ENCODE data around the gene MCRS1. TPM values are rescaled to one million over a fixed set of nuclear protein-coding genes. Genes with fewer than 3 reads are reported as not detected.

MCRS1 gene
- total and polyA plus RNA-seq, 10 of the 15 experiments (the other 5 are each of a cell fraction or from before 2014, with no cell fraction given), result 34.3 to 82.8 (median 57.6) TPM

DNA sequence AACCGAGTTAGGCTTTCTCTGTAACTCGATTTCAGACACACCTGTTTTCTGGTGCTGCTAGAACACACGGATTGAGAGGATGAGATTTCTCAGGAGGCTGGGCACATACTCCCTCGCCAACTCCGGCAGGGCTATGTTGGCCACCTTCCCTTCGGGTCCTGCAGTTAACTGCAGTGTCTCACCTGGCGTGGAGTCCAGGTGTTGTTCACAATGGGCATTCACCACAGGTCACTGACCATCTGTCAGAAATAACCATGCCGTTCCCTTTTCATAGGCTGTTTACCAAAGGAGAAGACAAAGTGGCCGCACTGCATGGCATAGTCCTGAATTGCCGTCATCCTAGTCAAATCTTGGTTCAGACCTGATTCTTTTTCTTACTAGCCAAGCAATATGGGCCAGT, 34.6 kb downstream of the MCRS1 start:
- ATAC-seq (no peak), FAIRE-seq (no peak), DNase-seq (ENCODE audit: low read depth, low spot score) (no peak)
- Histone ChIP-seq H3K27ac (ENCODE audit: control insufficient read depth, insufficient read depth) (no peak overlapping the region), H2AFZ (ENCODE audit: control insufficient read depth, low read depth, low read length) (no peak overlapping the region), H4K20me1 (ENCODE audit: control insufficient read depth, insufficient read depth) (no peaks in the 10 kb centered on the region), H3K79me2 (ENCODE audit: control insufficient read depth, insufficient read depth, low read length) (no peaks in the 10 kb centered on the region), H3K4me1 (ENCODE audit: control insufficient read depth, insufficient read depth, low read length) (peaks cover 9% of the 10 kb centered on the region), H3K4me3 (no peak overlapping the region), H3K4me2 (ENCODE audit: control insufficient read depth, insufficient read depth) (no peak overlapping the region), H3K9ac (ENCODE audit: control insufficient read depth, insufficient read depth, low read length) (no peak overlapping the region), H3K36me3 (ENCODE audit: control insufficient read depth in 2 of 2, insufficient read depth in 2 of 2, low read length in 1 of 2) (no peaks in the 10 kb centered on the region), H3K27me3 (replicated peaks in 1 of 2; ENCODE audit: control insufficient read depth in 2 of 2, insufficient read depth in 2 of 2, low read length in 1 of 2) (peaks cover 9 to 10% of the 10 kb centered on the region in 2 experiments), H3K9me3 (replicated peaks; ENCODE audit: control insufficient read depth, insufficient read depth, low read length) (no peaks in the 10 kb centered on the region)
- SMC1A ChIA-PET (ENCODE audit: uncharacterized antibody, unreplicated experiment), result no interaction called here
- in situ Hi-C loops (cut with MboI), result no loop called here
- TF ChIP-seq KLF5 (IDR thresholded peaks at IDR 0.05; ENCODE audit: partially characterized antibody) (no peak), GABPA (IDR thresholded peaks at IDR 0.05; ENCODE audit: low read depth) (no peak), TCF12 (IDR thresholded peaks at IDR 0.05; ENCODE audit: low read depth, low read length) (no peak), NR2F1 (conservative IDR thresholded peaks at IDR 0.05) (no peak), YBX1 (IDR thresholded peaks at IDR 0.05) (no peak), CBFB (IDR thresholded peaks at IDR 0.05; ENCODE audit: low read depth) (no peak), NFIC (IDR thresholded peaks at IDR 0.05; ENCODE audit: low read depth, low read length) (no peak), SMAD5 (IDR thresholded peaks at IDR 0.05; ENCODE audit: low read depth) (no peak), HDAC6 (IDR thresholded peaks at IDR 0.05; ENCODE audit: unreplicated experiment) (no peak), EP300 (IDR thresholded peaks at IDR 0.05; ENCODE audit: borderline replicate concordance in 1 of 2, control insufficient read depth in 1 of 2, low read depth in 2 of 2, low read length in 2 of 2) (no peak), BCL11A (IDR thresholded peaks at IDR 0.05; ENCODE audit: low read depth, low read length) (no peak), MXI1 (IDR thresholded peaks at IDR 0.05; ENCODE audit: low read depth, low read length) (no peak)
- TF ChIP-seq, protein P1, sequence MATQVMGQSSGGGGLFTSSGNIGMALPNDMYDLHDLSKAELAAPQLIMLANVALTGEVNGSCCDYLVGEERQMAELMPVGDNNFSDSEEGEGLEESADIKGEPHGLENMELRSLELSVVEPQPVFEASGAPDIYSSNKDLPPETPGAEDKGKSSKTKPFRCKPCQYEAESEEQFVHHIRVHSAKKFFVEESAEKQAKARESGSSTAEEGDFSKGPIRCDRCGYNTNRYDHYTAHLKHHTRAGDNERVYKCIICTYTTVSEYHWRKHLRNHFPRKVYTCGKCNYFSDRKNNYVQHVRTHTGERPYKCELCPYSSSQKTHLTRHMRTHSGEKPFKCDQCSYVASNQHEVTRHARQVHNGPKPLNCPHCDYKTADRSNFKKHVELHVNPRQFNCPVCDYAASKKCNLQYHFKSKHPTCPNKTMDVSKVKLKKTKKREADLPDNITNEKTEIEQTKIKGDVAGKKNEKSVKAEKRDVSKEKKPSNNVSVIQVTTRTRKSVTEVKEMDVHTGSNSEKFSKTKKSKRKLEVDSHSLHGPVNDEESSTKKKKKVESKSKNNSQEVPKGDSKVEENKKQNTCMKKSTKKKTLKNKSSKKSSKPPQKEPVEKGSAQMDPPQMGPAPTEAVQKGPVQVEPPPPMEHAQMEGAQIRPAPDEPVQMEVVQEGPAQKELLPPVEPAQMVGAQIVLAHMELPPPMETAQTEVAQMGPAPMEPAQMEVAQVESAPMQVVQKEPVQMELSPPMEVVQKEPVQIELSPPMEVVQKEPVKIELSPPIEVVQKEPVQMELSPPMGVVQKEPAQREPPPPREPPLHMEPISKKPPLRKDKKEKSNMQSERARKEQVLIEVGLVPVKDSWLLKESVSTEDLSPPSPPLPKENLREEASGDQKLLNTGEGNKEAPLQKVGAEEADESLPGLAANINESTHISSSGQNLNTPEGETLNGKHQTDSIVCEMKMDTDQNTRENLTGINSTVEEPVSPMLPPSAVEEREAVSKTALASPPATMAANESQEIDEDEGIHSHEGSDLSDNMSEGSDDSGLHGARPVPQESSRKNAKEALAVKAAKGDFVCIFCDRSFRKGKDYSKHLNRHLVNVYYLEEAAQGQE (IDR thresholded peaks at IDR 0.05; ENCODE audit: low read depth, low read length), result no peak
- no TSS peak for BruUV-seq (replicated peaks)
- RAD21 ChIA-PET (ENCODE audit: unreplicated experiment), result no interaction called here
- POLR2A ChIA-PET, result no interaction called here
- intact Hi-C loops (cut with micrococcal nuclease; ENCODE audit: unreplicated experiment), result no loop called here
- 80% methylated on average over 10 of the region's 10 CpGs for WGBS (ENCODE audit: insufficient coverage, insufficient replicate concordance, low lambda C conversion rate, missing lambda C conversion rate)
- CTCF ChIA-PET, result interaction anchor here (1.2 to 1.4 kb wide), 2 partner anchors 18 to 48 kb away, joined by 3 to 7 read pairs; no protein-coding TSS in a partner anchor

Data from GM12878 (cell line).